ENCODE measurements around the gene NDST3.

GRCh38 chr4:118190903-118191302 lies 156.6 kb downstream of the NDST3 start:
- TF ChIP-seq EP300 (IDR thresholded peaks at IDR 0.05; ENCODE audit: borderline replicate concordance in 1 of 2, low read depth in 1 of 2, low read length in 1 of 2) (no peak), CTCF (IDR thresholded peaks at IDR 0.05) (no peak), MAX (IDR thresholded peaks at IDR 0.05; ENCODE audit: low read depth) (no peak), FOXM1 (IDR thresholded peaks at IDR 0.05; ENCODE audit: low read depth) (no peak), USF2 (IDR thresholded peaks at IDR 0.05; ENCODE audit: borderline replicate concordance, low read depth, low read length) (no peak), YY1 (IDR thresholded peaks at IDR 0.05; ENCODE audit: low read depth) (no peak)

All from SK-N-SH (cell line).